Endothelial cell of umbilical vein (primary cell): ENCODE results near the gene MCF2L. TPM values are rescaled to one million over a fixed set of nuclear protein-coding genes. Genes with fewer than 3 reads are reported as not detected.

Experiments used
- BruUV-seq: library from RNA; stranded (reverse); fragments of 400-500 nt; replicated peaks from 2 replicates; lab custom pipeline; 2021; lab: Mats Ljungman, UMichigan
- CTCF ChIA-PET: fragments of 300-600, 350-600 bp; sonication (Branson Sonifier 250); formaldehyde crosslinking; loops from one replicate; lab custom pipeline; 2021; ENCODE audit warnings: antibody characterized with exemption, inconsistent platforms; lab: Charles Lee
- POLR2A ChIA-PET: fragments of 300-600, 350-600 bp; sonication (Branson Sonifier 250); formaldehyde crosslinking; loops from one replicate; lab custom pipeline; 2021; ENCODE audit warnings: antibody characterized with exemption, inconsistent platforms; lab: Charles Lee
- DNase-seq: peaks from one replicate; pipeline ENCODE4 v3.0.0-alpha.2; 2011; ENCODE audit warnings: low read depth, low spot score
- FAIRE-seq: peaks from 2 replicates; lab custom pipeline; 2011; peaks lifted over from hg19 to GRCh38; lab: Jason Lieb, UNC
- H2AFZ ChIP-seq: 2 replicates; pipeline ENCODE4 v1.6.0; 2012; ENCODE audit warnings: low read depth, low read length, control low read depth, inconsistent platforms
- H3K27ac ChIP-seq: 2 replicates; pipeline ENCODE4 v1.5.1; 2011; ENCODE audit warnings: low read depth, mild to moderate bottlenecking, control low read depth, low read length, moderate library complexity; ENCODE audit not compliant: insufficient read depth
- H3K27me3 ChIP-seq, 2 experiments: 2 replicates each; pipeline versions ENCODE4 v1.6.0 to v1.6.1; 2011; ENCODE audit warnings: low read length in 2 of 2, mixed read lengths in 1 of 2; ENCODE audit not compliant: control insufficient read depth in 2 of 2, insufficient read depth in 2 of 2
- H3K36me3 ChIP-seq, 2 experiments: 2 replicates in 1 of 2; 3 replicates in 1 of 2; pipeline ENCODE4 v1.5.1; 2011; ENCODE audit warnings: low read length in 2 of 2, mild to moderate bottlenecking in 1 of 2, moderate library complexity in 1 of 2; ENCODE audit not compliant: control insufficient read depth in 2 of 2, insufficient read depth in 2 of 2; ENCODE audit errors: extremely low read depth in 1 of 2
- H3K4me1 ChIP-seq: 3 replicates; pipeline ENCODE4 v1.5.1; 2011; ENCODE audit warnings: mild to moderate bottlenecking, low read length; ENCODE audit not compliant: control insufficient read depth, insufficient read depth; ENCODE audit errors: extremely low read depth
- H3K4me2 ChIP-seq: 2 replicates; pipeline ENCODE4 v1.6.1; 2011; ENCODE audit warnings: low read length, control low read depth, mixed read lengths; ENCODE audit not compliant: insufficient read depth
- H3K4me3 ChIP-seq, 3 experiments: fragments of 200-600 bp in 1 of 3; sonication (generic), shearing (Covaris generic) in 1 of 3; replicated peaks in 1 of 3; 2 replicates each; pipeline ENCODE4 v1.5.1; 2011 to 2016; ENCODE audit warnings: control low read depth in 3 of 3, low read length in 3 of 3, mild to moderate bottlenecking in 2 of 3, inconsistent platforms in 1 of 3, low read depth in 1 of 3, moderate library complexity in 1 of 3; ENCODE audit not compliant: insufficient read depth in 1 of 3
- H3K79me2 ChIP-seq: 2 replicates; pipeline ENCODE4 v1.6.0; 2012; ENCODE audit warnings: low read length, inconsistent platforms; ENCODE audit not compliant: control insufficient read depth, insufficient read depth
- H3K9ac ChIP-seq: replicated peaks from 2 replicates; pipeline ENCODE3; 2011; ENCODE audit warnings: low read length, control low read depth; ENCODE audit not compliant: insufficient read depth; ENCODE audit errors: extremely low read depth
- H3K9me1 ChIP-seq: replicated peaks from 3 replicates; pipeline ENCODE4 v1.6.0; 2011; ENCODE audit warnings: mild to moderate bottlenecking, low read length; ENCODE audit not compliant: control insufficient read depth, insufficient read depth; ENCODE audit errors: extremely low read depth
- H3K9me3 ChIP-seq: replicated peaks from 2 replicates; pipeline ENCODE4 v1.5.1; 2012; ENCODE audit warnings: low read length, inconsistent platforms; ENCODE audit not compliant: control insufficient read depth, insufficient read depth
- H4K20me1 ChIP-seq: replicated peaks from 2 replicates; pipeline ENCODE3; 2011; ENCODE audit warnings: mild to moderate bottlenecking, low read length; ENCODE audit not compliant: control insufficient read depth, insufficient read depth; ENCODE audit errors: extremely low read depth
- EZH2 ChIP-seq: IDR thresholded peaks from 2 replicates; pipeline ENCODE4 v1.6.1; 2012; ENCODE audit warnings: borderline replicate concordance, low read depth, mild to moderate bottlenecking, moderate library complexity, low read length, inconsistent platforms; ENCODE audit not compliant: severe bottlenecking
- FOS ChIP-seq: IDR thresholded peaks from 2 replicates; pipeline ENCODE4 v1.6.1; 2011; ENCODE audit warnings: mild to moderate bottlenecking, low read length, moderate library complexity, borderline replicate concordance; ENCODE audit not compliant: insufficient read depth
- GATA2 ChIP-seq: IDR thresholded peaks from 2 replicates; pipeline ENCODE4 v1.7.0; 2011; ENCODE audit warnings: low read depth, mild to moderate bottlenecking, moderate library complexity, mixed read lengths, low read length; ENCODE audit not compliant: insufficient read length, insufficient read depth
- JUN ChIP-seq: IDR thresholded peaks from 2 replicates; pipeline ENCODE4 v1.6.1; 2011; ENCODE audit warnings: borderline replicate concordance, low read depth; ENCODE audit not compliant: insufficient read length, insufficient read depth
- MYC ChIP-seq: IDR thresholded peaks from one replicate; pipeline ENCODE4 v1.6.1; 2011; ENCODE audit warnings: mild to moderate bottlenecking, low read depth, low read length
- POLR2A ChIP-seq: IDR thresholded peaks from 2 replicates; pipeline ENCODE4 v1.6.1; 2012; ENCODE audit warnings: low read depth, mild to moderate bottlenecking, control low read depth, low read length
- POLR2AphosphoS5 ChIP-seq: IDR thresholded peaks from 2 replicates; pipeline ENCODE4 v1.6.1; 2012; ENCODE audit warnings: low read depth, mild to moderate bottlenecking, control low read depth, low read length, moderate library complexity; ENCODE audit not compliant: insufficient read depth
- dilution Hi-C: fragments of 300-500 bp; cut with MboI; formaldehyde crosslinking; loops from one replicate; pipeline ENCODE4 v1.15.0; 2019; ENCODE audit warnings: low sequenced_read_pairs; ENCODE audit not compliant: extremely low pct_ligation_motif_present
- intact Hi-C: fragments of 100-400 bp; cut with micrococcal nuclease; formaldehyde crosslinking; loops from one replicate; pipeline ENCODE4 v1.10.0; 2022
- polyA plus RNA-seq, 4 experiments: library from polyadenylated mRNA; depleted of rRNA in 3 of 4; stranded (reverse) in 3 of 4; unstranded in 1 of 4; fragments of >200 nt; gene quantifications; 2 replicates each; pipeline versions ENCODE4 v1.2.1 to v1.2.3, GENCODE V29; 2011 to 2012; ENCODE audit warnings: missing spikeins in 1 of 4
- total RNA-seq: library from RNA; stranded (reverse); gene quantifications from 2 replicates; pipeline ENCODE4 v1.2.3, GENCODE V29; 2021
- TF ChIP-seq, protein P1 (sequence below): IDR thresholded peaks from 2 replicates; pipeline ENCODE4 v1.6.1; 2011; ENCODE audit not compliant: insufficient read depth, insufficient read length
- TF ChIP-seq, protein P2 (sequence below), 2 donors: IDR thresholded peaks; 1 replicate in 1 of 2; 2 replicates in 1 of 2; pipeline ENCODE4 v1.5.1; 2011; ENCODE audit warnings: low read length in 2 of 2, mild to moderate bottlenecking in 2 of 2, moderate library complexity in 2 of 2, control low read depth in 1 of 2, inconsistent platforms in 1 of 2, low read depth in 1 of 2; ENCODE audit not compliant: insufficient read depth in 1 of 2; ENCODE audit errors: extremely low read depth in 1 of 2

Gene MCF2L
- total and polyA plus RNA-seq, 2 donors (not counting 3 experiments of a cell fraction or from before 2014, with no cell fraction given), result 0.33 to 0.58 TPM

DNA sequence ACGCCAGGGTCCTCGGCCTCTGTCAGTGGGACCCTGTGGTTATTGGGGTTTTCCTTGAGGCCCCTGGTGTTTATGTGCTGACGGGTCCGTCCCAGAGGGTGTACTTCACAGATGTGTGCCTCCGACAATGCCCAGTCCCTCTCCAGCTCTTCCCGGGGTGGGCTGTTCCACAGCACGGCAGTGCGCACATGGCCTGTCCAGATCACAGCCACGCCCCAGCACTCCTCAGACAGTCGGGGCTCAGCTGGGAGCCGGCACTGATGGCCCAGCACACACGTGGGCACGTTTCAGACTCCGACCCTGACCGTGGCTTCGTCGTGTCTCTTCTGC is 119.6 kb downstream of the MCF2L start:
- Histone ChIP-seq H3K27ac (no peak overlapping the region), H3K9me3 (no peaks in the 10 kb centered on the region), H3K9ac (no peak overlapping the region), H4K20me1 (no peaks in the 10 kb centered on the region), H3K4me1 (no peaks in the 10 kb centered on the region), H2AFZ (no peak overlapping the region), H3K4me3 (no peak overlapping the region), H3K79me2 (no peaks in the 10 kb centered on the region), H3K27me3 (no peaks in the 10 kb centered on the region), H3K36me3 (no peaks in the 10 kb centered on the region), H3K9me1 (no peaks in the 10 kb centered on the region), H3K4me2 (no peak overlapping the region)
- POLR2A ChIA-PET, result no interaction called here
- no TSS peak for BruUV-seq
- FAIRE-seq (no peak), DNase-seq (no peak)
- intact Hi-C loops (no loop called here), dilution Hi-C loops (no loop called here)
- CTCF ChIA-PET, result interaction anchor here (1.4 kb wide), 1 partner anchor 11 kb away, joined by 3 read pairs; no protein-coding TSS in a partner anchor
- TF ChIP-seq JUN, result no peak
- TF ChIP-seq POLR2A, result no peak
- TF ChIP-seq EZH2, result no peak
- no peak for TF ChIP-seq GATA2
- TF ChIP-seq, protein P1, sequence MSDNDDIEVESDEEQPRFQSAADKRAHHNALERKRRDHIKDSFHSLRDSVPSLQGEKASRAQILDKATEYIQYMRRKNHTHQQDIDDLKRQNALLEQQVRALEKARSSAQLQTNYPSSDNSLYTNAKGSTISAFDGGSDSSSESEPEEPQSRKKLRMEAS, result no peak
- TF ChIP-seq FOS, result no peak
- TF ChIP-seq POLR2AphosphoS5, result no peak
- TF ChIP-seq MYC, result no peak
- TF ChIP-seq, protein P2, sequence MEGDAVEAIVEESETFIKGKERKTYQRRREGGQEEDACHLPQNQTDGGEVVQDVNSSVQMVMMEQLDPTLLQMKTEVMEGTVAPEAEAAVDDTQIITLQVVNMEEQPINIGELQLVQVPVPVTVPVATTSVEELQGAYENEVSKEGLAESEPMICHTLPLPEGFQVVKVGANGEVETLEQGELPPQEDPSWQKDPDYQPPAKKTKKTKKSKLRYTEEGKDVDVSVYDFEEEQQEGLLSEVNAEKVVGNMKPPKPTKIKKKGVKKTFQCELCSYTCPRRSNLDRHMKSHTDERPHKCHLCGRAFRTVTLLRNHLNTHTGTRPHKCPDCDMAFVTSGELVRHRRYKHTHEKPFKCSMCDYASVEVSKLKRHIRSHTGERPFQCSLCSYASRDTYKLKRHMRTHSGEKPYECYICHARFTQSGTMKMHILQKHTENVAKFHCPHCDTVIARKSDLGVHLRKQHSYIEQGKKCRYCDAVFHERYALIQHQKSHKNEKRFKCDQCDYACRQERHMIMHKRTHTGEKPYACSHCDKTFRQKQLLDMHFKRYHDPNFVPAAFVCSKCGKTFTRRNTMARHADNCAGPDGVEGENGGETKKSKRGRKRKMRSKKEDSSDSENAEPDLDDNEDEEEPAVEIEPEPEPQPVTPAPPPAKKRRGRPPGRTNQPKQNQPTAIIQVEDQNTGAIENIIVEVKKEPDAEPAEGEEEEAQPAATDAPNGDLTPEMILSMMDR (IDR thresholded peaks at IDR 0.05; ENCODE audit: extremely low read depth in 1 of 2, insufficient read depth in 1 of 2, low read depth in 1 of 2, low read length in 2 of 2), result no peak
